HG02852 (cell line): ENCODE results near the gene SEPTIN6.
"Not testable (repeated sequence)": the region's sequence is repeated elsewhere in the genome, so short reads cannot be mapped to it uniquely, and the experiment has no call there.

Experiments
- ATAC-seq: cut with Tn5 transposase; IDR thresholded peaks from one replicate; pipeline ENCODE4 v1.9.1; 2021; ENCODE audit warnings: mild to moderate bottlenecking, moderate library complexity; ENCODE audit not compliant: unreplicated experiment

The SEPTIN6 gene

DNA sequence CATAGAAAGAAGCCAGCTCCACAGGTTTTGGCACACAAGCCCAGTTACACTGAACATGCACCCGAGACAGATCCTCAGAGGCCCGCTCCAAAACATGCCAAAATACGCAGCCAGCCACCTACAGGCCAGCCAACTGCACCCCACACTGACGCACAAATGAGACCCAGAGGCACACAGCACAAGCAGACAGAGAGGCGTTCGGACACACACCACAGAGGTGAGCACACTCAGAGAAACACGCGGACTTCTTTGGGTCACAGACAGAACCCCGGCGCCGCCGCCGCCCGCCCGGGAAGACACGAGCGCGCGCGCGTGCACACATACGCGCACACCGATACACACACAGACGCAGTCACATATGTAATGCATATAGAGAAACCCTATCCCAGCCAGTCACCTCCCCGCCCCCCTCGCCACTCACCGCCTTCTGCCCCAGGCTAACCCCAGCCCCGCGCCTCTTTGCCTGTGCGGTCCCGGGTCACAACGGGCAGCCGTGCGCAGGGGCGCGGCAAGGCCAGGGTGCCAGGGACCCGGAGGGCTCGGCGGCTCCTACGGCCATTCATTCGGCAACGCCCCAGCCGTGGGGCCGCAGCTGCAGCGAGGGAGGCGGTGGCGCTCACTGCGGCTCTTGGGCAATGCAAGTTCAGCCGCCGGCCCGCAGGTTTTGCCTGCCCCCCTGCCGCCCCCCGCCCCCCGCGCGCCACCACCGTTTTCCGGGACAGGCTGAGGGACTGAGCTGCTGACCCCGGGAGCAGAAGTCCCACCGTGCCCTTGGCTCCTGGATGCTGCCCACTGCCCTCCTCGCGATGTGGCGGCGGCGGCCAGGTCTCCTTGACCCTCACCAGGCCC is 553 bp downstream of the SEPTIN6 start:
- peak; percentile 28 for ATAC-seq

DNA sequence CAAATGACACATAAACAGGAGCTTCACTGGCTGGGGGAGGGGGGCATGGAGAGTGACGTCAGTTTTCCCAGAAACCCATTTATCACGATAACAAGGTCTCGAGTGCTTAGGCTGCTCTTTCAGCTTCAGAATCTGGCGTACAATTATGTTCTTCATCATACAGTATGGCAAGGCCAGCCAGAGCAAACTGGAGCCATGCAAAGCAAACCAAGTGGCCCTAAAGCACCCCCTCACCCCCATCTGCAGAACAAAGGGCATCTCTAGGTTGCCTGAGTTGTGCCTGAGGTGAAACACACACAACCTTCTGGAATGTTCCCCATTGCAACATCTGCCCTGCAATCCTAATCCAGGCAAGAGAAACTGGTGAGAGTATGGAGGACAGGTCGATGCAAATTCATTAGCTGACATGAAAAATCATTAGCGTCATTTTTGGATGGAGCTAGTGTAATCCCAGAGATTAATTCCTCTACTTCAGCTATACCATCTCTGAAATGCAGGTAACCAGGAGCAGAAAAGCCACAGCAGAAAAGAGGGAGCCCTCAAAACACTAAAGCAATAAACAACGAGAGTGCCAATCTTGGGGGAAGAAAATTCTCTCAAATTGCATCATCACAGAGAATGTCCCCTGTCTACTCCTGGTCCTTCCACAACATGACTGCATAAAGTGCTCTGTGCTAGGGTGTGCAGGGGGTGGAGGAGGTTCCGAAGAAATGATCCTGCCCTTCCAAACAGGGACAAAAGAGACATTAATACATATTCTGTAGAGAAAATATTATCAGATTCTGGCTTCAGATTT is 1.8 kb downstream of the SEPTIN6 start:
- no peak for ATAC-seq

DNA sequence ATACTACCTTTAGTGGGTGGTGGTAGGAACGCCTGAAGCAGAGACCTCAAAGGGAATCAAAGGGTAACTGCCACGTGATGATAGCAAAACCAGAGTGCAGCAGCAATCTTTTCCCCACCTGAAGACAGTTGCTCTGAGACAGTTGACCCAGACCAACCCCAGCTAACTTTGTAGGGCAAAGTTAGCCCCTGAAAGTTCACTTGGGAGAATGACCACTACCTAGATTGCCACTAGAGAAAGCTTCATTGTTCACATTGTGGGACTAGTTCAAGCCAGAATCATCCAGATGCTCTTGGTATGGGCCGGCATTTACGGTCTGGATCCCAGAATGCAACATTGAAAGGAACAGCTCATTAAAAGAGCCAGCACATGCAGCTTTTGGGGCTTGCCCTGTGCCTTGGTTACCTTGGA is 4.1 kb downstream of the SEPTIN6 start:
- ATAC-seq = no peak

DNA sequence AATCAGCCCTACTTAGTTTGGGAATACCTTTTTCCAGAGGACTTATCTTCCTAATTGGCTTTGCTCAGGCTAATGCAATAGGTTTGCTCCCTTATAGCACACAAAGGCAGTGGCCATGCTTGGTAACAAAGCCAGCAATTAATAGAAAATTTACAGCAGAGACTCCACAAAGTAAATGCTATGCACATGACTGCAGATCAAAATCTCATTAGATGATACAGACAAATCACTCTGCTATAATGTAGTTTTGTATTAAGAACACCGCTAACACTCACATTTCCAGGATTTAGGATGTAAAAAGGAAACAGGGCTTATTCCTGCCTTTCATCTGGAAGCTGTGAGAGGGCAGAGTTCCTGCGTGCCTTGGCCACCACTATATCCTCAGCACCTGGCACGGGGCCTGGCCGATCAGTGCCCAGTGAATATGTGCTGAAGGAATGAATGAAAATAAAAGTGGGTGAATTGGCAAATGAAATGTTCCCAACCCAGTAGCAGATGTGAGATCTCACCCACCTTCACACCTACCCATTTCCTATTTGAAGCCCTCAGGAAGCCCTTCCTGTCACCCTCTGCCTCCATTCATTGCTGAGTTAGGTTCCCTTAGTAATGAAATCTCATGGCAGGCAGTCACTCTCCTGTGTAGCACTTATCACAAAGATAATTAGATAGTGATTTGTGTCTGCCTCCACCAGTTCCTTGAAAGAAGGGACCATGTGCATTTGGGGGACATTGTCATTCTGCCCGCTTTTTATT is 5.1 kb downstream of the SEPTIN6 start:
- no peak for ATAC-seq

DNA sequence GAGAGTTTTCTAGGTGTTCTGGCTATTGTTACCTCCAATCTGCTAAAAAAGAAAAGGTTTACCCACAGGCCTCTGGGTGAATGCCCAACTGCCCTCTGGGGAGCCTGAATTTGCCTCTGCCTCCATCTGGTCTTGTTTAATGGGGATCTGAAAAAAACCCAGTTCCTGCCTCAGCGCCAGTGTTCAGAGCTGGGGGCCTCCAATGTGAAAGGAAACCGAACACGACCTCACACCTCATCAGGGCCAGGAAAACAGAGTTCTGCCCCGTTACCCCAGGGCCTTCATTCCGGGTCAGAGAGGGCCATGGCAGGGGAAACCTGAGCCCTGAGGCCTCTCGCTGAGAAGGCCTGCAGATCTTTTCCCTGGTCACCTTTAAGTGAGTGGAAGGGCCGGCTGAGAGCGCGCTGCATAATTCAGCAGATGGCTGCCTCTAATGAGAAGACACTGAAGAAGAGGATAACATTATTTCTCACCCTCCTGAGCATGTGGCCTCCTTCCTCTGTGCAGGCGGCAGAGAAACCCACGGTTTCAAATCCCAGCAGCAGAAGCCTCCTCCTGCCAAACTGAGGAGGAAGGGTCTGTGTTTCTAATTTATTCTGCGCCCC is 6.8 kb downstream of the SEPTIN6 start:
- ATAC-seq = peak; percentile 38

DNA sequence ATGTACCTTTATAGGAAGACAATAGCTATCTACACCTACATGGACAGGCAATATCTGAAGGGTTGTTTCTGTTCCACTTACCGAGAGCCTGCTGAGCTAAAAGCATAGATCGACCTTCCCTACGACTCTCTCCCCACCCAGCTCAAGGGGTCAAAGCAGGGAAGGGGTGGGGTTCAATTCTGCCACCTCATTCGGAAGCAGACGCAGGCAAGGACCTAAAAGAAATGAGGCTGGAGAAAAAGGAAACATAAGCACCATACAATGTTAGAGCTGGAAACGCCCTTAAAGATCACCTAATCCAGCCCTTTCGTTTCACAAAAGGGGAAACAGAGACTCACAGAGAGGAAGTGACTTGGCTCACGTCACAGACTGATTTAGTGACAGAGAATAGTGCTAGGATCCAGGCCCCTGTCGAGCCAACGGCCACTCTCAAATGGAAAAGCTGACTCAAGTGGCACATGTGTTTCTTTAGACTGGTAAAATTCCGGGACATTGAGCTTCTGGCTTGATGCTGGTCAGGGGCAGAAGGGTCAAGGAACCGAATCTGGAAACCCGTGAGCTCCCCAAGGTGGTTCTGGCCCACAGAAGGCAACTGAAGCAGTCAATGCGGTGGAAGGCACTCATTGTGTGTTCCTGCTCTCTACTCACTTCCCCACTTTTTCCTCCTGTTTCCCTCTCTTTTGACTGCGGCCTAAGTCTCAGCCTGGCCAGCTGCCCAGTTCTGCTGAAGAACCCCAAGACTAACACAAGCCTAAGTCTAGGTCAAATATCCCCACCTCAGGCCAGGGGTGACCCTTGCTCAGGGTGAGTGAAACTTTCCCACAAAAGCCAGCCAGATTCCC is 7.5 kb downstream of the SEPTIN6 start:
- ATAC-seq = peak; percentile 60

DNA sequence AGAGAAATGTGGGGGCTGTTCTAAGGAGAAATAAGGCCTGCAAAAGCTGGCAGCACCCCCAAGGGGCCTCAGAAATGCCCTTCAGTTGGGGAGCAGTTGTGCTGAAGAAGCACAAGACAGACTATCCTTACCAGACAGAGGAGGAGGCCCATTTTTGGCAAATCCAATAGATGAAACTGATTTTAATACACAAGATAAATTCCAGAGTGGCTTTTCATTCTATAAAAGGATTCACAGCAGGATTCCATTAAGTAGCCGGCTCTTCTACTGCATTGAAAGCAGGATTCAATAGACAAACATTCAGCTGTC is 8.1 kb downstream of the SEPTIN6 start:
- no peak for ATAC-seq

DNA sequence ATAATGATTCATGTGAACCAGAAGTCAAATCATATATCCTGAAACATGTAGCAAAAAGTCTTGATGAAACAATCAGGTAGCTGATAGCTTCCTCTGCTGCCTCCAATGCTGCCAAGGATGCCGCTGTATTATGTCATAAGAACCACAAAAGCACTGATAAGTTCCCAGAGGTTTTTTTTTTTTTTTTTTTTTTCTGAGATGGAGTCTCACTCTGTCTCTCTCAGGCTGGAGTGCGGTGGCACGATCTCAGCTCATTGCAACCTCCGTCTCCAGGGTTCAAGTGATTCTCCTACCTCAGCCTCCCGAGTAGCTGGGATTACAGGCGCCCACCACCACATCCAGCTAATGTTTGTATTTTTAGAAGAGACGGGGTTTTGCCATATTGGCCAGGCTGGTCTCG is 8.7 kb downstream of the SEPTIN6 start:
- not testable (repeated sequence) for ATAC-seq

DNA sequence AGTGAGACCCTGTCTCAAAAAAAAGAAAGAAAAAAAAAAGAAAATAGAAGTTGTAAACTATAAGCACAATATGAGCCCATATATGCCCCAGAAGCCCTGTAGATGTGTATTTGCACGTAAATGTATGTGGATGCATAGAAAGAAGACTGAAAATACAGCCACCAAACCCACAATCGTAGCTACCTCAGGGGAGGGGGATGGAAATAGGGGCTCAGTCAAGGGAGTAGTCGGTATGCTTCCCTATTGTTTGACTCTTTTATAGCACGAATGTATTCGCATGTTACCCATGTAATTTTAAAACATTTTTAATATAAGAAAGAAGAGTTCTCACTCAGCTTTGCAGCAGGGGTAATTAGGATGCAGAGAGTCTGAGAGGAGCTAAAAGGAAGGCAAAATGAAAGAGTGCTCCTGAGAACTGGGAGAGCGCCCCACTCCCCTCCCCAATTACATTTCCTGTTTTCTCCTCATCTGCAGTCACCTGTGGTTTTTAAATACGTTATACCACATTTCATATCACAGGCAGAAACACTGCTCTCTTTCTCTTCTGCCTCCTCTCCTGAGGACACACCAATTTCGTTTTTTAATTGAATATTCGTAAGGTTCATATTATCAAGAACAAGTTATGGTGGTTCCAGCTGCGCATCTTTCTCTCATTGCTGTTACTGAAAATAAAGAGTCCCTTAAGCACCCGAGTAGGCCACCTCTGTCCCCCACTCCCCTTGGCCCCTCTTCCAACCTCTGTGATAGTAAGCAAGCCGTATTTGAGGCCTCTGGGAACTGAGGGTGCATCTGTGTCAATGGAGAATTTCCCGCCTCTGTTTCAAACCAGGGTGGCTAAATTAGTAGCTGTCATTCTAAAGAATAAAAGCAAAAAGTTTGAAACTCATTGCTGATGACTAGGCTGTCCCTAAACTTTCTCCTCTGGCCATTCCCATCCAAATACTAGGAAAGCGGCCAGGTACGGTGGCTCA is 10.7 kb downstream of the SEPTIN6 start:
- peak; percentile 28 for ATAC-seq

DNA sequence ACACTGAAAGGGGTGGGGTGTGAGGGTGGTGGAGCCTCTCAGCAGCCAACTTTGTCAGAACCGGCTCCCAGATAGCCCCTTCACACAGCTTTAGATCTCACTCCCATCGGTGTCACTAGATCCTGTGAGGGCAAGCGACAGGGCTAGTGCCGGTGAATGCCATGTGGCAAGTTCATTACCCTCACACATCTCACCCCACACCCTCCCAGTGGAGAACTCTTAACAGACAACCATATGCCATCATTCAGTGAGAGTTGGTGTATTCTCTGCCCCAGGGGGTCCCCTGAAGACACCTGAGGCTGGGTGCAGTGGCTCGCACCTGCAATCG is 15.3 kb downstream of the SEPTIN6 start:
- ATAC-seq = no peak

DNA sequence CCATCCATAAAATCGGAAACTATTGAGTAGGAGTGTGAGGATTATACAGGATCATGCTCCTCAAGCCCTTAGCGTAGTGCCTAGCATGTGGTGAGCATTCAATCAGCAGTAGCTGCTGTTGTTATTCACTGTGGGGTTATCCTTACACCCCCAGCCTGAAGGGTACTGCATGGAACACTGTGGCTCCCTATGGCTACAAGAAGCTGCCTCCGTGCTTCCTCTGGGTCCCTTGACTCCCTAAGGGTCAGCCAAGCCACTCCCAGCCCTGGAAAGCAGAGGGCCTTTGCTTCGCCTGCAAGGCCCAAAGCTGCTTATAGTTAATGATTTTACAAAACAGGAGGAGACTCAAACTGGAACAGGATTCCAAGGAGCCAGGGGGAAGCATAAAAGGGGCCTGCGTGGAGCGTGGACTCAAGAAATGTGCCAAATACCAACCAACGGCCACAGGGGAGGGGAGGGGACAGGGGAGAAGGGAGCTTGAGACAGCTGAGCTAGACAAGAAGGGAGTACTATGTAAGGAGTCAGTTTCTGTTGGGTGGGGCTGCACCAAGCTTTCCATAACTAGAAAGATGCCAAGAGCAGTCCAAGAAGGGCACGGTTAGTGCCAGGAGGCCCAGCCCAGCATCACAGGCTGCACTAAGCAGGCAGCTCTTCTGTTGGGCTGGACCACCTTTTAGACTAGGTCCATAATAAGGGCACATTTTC is 15.9 kb downstream of the SEPTIN6 start:
- no peak for ATAC-seq

DNA sequence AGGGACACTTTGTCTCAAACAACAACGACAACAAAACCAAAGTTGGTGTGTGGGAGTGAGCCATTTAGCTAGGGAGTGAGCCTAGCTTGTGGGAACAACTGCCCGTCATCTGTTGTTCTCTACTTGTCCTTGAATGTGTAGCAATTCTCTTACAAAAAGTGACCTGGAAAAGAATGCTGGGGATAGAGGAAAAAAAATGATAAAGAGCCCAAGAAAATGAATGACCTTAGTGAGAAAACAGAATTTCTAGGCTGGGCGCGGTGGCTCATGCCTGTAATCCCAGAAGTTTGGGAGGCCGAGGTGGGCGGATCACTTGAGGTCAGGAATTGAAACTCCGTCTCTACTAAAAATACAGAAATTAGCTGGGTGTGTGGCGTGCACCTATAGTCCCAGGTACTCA is 19.6 kb downstream of the SEPTIN6 start:
- ATAC-seq = no peak

DNA sequence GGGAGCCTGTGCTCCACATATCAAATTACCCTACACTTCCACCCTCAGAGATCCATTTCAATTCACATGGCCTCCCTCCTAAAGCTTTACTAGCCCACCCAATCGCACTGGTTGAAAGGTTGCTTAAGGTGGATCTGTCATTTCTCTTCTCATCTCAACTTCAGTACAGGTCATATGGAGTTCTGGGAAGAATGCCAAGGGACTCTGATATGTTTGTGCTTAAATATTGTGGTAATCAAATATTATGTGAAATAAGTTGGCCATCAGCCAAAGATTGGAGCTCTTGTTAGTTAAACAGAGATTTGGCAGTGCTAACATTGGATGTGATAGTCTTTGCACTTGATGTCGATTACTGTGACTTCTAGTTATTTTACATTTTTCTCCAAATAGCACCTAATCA is 20.5 kb downstream of the SEPTIN6 start:
- ATAC-seq = no peak

DNA sequence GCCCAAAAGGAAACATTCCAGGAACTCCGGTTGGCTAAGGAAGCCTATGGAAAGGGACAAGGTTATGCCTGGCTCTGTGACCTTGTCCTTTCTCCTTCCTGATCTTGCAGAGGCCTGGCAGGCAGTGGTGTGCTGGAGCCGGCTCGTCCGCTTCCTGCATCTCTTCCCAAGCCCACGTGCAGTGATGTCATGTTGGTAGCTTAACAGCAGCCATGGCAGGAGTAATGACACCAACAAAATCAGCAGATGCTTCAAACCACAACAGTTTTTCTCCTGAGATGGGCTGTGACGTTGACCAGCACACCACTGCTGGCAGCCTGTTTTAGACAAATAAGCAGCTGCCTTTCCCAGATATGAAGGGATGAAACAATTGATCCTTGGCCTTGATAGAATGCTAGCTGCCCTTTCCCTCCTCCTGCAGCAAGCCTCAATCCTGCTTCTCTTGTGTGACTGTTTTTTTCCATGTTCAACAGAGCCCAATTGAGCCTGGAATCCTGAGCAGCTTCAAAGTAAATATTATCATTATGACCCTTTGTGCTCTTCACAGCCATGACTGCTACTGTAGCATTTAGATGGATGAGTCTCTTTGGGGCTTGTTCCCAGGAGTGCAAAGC is 23.4 kb downstream of the SEPTIN6 start:
- ATAC-seq = no peak

DNA sequence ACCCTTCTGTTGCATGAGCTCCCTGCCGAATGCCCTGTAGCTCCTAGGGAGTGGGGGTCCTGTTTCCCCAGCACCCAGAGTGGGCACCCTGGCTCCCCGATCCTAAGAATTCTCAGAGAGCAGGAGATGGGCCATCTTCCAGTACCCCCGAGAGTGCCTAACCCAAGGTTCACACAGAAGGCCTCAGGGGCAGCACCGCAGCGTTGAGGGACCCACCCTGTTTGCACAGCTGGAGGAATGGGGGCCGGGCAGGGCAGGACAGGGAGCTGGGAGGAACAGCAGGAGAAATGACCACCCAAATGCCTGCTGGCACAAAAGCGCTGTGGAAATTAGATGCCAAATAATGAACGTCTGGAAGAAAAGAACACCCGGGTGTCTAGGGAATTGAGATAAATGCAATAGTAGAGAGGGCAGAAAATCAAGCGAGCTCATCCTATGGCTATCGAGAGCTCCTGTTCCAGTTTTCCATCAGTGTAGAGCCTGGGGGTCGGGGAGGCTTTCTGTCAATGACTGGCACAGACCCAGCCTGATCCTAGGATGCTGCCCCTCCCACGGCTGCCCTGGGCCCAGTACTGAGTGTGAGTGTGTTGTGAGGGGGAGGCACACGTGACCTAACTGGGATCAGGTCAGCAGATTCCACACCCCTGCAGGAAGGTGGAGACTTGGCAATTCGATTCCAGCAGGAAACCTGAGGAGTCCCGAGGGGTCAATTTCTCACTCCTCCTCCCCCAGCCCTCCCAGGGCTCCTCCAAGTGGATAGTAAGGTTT is 25.7 kb downstream of the SEPTIN6 start:
- no peak for ATAC-seq

DNA sequence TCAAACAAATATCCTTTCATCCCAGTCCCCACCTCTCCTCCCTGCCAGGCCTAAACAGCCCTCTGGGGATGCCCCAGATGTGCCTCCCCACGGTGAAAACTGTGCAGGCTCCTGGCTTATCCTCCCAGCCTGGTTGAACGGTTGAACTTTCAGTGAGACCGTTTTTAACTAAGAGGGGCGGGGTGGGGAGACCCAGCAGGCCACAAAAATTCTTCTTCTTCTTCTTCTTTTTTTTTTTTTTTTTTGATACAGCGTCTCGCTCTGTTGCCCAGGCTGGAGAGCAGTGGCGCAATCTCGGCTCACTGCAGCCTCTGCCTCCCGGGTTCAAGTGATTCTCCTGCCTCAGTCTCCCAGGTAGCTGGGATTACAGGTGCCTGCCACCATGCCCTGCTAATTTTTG is 28.1 kb downstream of the SEPTIN6 start:
- ATAC-seq = not testable (repeated sequence)

DNA sequence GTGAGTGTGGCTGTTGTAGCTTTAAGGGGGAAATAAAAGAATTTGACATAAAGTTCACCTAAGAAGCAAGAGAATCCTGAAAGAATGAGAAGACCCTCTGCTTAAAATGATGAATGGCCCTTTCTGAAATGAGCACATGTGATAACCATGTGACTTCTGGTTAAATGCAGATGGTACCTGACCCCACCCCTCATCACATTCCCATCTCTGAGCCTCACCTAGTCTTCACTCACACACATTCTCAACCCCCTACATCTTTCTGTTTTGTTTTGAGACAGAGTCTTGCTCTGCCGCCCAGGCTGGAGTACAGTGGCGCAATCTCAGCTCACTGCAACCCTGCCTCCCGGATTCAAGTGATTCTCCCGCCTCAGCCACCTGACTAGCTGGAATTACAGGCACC is 31.5 kb downstream of the SEPTIN6 start:
- ATAC-seq = no peak

DNA sequence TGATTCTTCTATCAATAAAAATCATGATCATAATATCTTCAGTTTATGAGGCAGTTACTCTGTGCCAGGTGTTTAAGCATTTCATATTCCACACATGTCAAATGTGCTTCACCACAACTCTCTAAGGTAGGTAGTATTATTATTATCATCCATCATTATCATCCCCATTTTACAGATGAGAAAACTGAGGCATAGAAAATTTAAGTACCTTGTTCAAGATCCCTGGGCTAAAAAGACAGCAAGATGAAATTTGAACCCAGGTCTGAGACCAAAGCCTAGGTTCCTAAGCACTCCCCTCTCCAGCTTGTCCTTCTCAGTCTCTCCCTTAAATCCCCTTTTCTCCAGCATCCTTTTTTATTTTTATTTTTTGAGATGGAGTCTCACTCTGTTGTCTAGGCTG is 33.4 kb downstream of the SEPTIN6 start:
- no peak for ATAC-seq
